Panc1 (cell line): ENCODE data around the gene ADAMTSL2. TPM values are rescaled to one million over a fixed set of nuclear protein-coding genes. Genes with fewer than 3 reads are reported as not detected.

Source experiments
- ATAC-seq: fragments of 200-7000 bp; cut with Tn5 transposase; 2 replicates; pipeline ENCODE4 v1.9.1; 2020; ENCODE audit warnings: mild to moderate bottlenecking, moderate library complexity
- BruUV-seq: library from RNA; stranded (reverse); fragments of 400-500 nt; replicated peaks from 2 replicates; lab custom pipeline; 2021; lab: Mats Ljungman, UMichigan
- CTCF ChIA-PET: fragments of 300-600 bp; sonication (Branson Sonifier 250); formaldehyde crosslinking; loops from one replicate; lab custom pipeline; 2022; ENCODE audit warnings: antibody characterized with exemption; lab: Charles Lee
- POLR2A ChIA-PET: fragments of 300-600 bp; sonication (Branson Sonifier 250); formaldehyde crosslinking; loops from one replicate; lab custom pipeline; 2022; ENCODE audit warnings: antibody characterized with exemption; lab: Charles Lee
- DNase-seq: peaks from one replicate; pipeline ENCODE4 v3.0.0-alpha.2; 2010; ENCODE audit warnings: low read depth, low spot score
- H3K27ac ChIP-seq: 2 replicates; pipeline ENCODE4 v1.5.1; 2011; ENCODE audit warnings: mild to moderate bottlenecking, low read length, inconsistent platforms
- H3K27me3 ChIP-seq: fragments of 200-500 bp; sonication (Bioruptor generic); 2 replicates; pipeline ENCODE4 v1.6.0; 2014; ENCODE audit warnings: low read length, inconsistent platforms; ENCODE audit not compliant: control insufficient read depth, insufficient read depth
- H3K36me3 ChIP-seq: fragments of 200-500 bp; sonication (Bioruptor generic); 2 replicates; pipeline ENCODE4 v1.5.1; 2014; ENCODE audit warnings: inconsistent platforms, mild to moderate bottlenecking, low read length, moderate library complexity; ENCODE audit not compliant: control insufficient read depth, insufficient read depth
- H3K4me1 ChIP-seq: 2 replicates; pipeline ENCODE4 v1.5.1; 2011; ENCODE audit warnings: inconsistent platforms, mild to moderate bottlenecking, low read length, moderate library complexity; ENCODE audit not compliant: control insufficient read depth, insufficient read depth
- H3K4me3 ChIP-seq, 2 experiments: 2 replicates each; pipeline ENCODE4 v1.5.1; 2011 to 2012; ENCODE audit warnings: low read depth in 2 of 2, low read length in 2 of 2, mild to moderate bottlenecking in 2 of 2, inconsistent platforms in 1 of 2, moderate library complexity in 1 of 2
- H3K9me3 ChIP-seq: fragments of 200-500 bp; sonication (Bioruptor generic); 2 replicates; pipeline ENCODE4 v1.5.1; 2014; ENCODE audit warnings: low read depth, mild to moderate bottlenecking, inconsistent platforms, low read length, moderate library complexity; ENCODE audit not compliant: control insufficient read depth, insufficient read depth
- POLR2AphosphoS5 ChIP-seq: IDR thresholded peaks from 2 replicates; pipeline ENCODE4 v1.6.1; 2012; ENCODE audit warnings: mild to moderate bottlenecking, low read depth, low read length, moderate library complexity
- SIN3A ChIP-seq: IDR thresholded peaks from 2 replicates; pipeline ENCODE4 v1.6.1; 2012; ENCODE audit warnings: low read depth, mild to moderate bottlenecking, low read length, moderate library complexity, borderline replicate concordance; ENCODE audit not compliant: insufficient read depth
- TCF7L2 ChIP-seq: IDR thresholded peaks from 2 replicates; pipeline ENCODE4 v1.6.1; 2011; ENCODE audit warnings: mild to moderate bottlenecking, low read depth, low read length, inconsistent platforms
- in situ Hi-C: cut with HindIII; loops from 2 replicates; pipeline ENCODE4 v1.10.0; 2016; ENCODE audit warnings: low sequenced_read_pairs, low pct_unique_long_range_greater_than_20kb
- intact Hi-C: fragments of 100-400 bp; cut with micrococcal nuclease; formaldehyde crosslinking; loops from one replicate; pipeline ENCODE4 v1.10.0; 2022; ENCODE audit not compliant: unreplicated experiment
- total RNA-seq: library from RNA; stranded (reverse); gene quantifications from one replicate; pipeline ENCODE4 v1.2.1, GENCODE V29; 2021; ENCODE audit not compliant: unreplicated experiment
- TF ChIP-seq, protein P1 (sequence below): fragments of 450-650 bp; IDR thresholded peaks from 2 replicates; pipeline ENCODE4 v1.5.1; 2017; ENCODE audit warnings: mild to moderate bottlenecking
- TF ChIP-seq, protein P2 (sequence below), 2 experiments: IDR thresholded peaks; 2 replicates each; pipeline ENCODE4 v1.6.1; 2011 to 2012; ENCODE audit warnings: low read depth in 2 of 2, control low read depth in 1 of 2, low read length in 1 of 2, mild to moderate bottlenecking in 1 of 2, moderate library complexity in 1 of 2; ENCODE audit not compliant: insufficient read depth in 1 of 2

Gene ADAMTSL2
- total RNA-seq, 1 experiment from 2014 or later, result 0.10 TPM

DNA sequence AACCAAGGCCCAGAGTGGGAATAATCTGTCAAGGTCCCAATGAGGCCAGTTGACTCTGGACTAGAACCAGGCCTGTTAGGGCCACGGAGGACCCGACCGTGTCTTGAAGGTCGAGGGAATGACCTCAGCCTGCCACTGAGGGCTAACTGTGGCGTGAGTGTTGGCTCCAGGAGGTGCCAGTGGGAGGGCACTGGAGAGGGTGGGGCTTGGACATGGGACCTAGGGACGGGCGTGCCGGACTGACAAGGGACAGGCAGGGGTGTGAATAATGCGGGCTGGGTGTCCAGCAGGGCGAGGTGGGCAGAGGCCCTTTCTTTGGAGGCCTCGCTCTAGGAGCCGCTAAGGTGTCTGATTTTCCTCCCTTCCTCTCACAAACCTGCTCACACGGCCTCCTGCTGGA, 7.5 kb downstream of the ADAMTSL2 start:
- H3K4me3 ChIP-seq, result no peak overlapping the region
- intact Hi-C loops, result no loop called here
- in situ Hi-C loops, result no loop called here
- ChIA-PET CTCF (no interaction called here), POLR2A (no interaction called here)
- DNase-seq (no peak), ATAC-seq (no peak)
- H3K4me1 ChIP-seq, result no peaks in the 10 kb centered on the region
- TF ChIP-seq TCF7L2 (no peak), POLR2AphosphoS5 (no peak), SIN3A (no peak)
- TF ChIP-seq, protein P1, sequence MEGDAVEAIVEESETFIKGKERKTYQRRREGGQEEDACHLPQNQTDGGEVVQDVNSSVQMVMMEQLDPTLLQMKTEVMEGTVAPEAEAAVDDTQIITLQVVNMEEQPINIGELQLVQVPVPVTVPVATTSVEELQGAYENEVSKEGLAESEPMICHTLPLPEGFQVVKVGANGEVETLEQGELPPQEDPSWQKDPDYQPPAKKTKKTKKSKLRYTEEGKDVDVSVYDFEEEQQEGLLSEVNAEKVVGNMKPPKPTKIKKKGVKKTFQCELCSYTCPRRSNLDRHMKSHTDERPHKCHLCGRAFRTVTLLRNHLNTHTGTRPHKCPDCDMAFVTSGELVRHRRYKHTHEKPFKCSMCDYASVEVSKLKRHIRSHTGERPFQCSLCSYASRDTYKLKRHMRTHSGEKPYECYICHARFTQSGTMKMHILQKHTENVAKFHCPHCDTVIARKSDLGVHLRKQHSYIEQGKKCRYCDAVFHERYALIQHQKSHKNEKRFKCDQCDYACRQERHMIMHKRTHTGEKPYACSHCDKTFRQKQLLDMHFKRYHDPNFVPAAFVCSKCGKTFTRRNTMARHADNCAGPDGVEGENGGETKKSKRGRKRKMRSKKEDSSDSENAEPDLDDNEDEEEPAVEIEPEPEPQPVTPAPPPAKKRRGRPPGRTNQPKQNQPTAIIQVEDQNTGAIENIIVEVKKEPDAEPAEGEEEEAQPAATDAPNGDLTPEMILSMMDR, result no peak
- TF ChIP-seq, protein P2, sequence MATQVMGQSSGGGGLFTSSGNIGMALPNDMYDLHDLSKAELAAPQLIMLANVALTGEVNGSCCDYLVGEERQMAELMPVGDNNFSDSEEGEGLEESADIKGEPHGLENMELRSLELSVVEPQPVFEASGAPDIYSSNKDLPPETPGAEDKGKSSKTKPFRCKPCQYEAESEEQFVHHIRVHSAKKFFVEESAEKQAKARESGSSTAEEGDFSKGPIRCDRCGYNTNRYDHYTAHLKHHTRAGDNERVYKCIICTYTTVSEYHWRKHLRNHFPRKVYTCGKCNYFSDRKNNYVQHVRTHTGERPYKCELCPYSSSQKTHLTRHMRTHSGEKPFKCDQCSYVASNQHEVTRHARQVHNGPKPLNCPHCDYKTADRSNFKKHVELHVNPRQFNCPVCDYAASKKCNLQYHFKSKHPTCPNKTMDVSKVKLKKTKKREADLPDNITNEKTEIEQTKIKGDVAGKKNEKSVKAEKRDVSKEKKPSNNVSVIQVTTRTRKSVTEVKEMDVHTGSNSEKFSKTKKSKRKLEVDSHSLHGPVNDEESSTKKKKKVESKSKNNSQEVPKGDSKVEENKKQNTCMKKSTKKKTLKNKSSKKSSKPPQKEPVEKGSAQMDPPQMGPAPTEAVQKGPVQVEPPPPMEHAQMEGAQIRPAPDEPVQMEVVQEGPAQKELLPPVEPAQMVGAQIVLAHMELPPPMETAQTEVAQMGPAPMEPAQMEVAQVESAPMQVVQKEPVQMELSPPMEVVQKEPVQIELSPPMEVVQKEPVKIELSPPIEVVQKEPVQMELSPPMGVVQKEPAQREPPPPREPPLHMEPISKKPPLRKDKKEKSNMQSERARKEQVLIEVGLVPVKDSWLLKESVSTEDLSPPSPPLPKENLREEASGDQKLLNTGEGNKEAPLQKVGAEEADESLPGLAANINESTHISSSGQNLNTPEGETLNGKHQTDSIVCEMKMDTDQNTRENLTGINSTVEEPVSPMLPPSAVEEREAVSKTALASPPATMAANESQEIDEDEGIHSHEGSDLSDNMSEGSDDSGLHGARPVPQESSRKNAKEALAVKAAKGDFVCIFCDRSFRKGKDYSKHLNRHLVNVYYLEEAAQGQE (IDR thresholded peaks at IDR 0.05; ENCODE audit: insufficient read depth in 1 of 2, low read depth in 2 of 2, low read length in 1 of 2), result no peak
- no peak overlapping the region for H3K27ac ChIP-seq
- no peaks in the 10 kb centered on the region for H3K9me3 ChIP-seq
- H3K27me3 ChIP-seq, result no peaks in the 10 kb centered on the region
- no TSS peak for BruUV-seq
- H3K36me3 ChIP-seq, result no peaks in the 10 kb centered on the region

DNA sequence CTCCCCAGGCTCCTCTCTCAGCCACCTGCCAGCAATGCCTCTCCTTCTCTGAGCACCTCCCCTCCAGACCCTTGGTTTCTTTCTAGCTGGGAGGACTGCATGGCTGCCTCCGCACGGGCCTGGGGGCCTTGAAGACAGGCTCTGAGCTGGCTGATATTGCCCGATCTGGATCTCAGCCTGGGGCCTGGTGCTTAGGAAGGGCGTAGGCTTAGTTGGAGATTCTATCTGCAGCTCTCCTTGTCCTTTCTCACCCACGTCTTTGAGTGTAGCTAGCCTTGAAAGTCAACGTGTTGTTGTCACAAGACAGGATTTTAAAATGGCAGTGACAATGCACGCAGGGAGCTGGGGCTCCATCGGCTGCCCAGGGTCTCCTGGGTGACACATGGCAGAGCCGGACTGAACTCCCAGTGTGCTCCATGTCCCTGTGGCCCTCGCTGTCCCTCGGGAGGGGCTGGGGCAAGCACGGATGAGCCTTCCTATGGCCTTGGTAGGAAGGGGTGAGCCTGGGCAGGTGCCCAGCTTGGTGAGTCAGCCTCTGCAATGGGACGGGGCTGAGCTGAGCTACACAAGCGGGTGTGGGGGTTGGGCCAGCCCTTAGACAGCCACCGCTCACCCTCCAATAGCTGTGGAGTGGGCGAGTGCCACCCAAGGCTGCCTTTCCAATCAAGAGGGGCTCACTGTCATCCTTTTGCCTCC, 9.4 kb downstream of the ADAMTSL2 start:
- CTCF ChIA-PET, result interaction anchor here (1.0 kb wide), 1 partner anchor 57 kb away, joined by 3 read pairs; no protein-coding TSS in a partner anchor
- in situ Hi-C loops, result no loop called here
- TF ChIP-seq SIN3A (no peak), TCF7L2 (no peak), POLR2AphosphoS5 (no peak)
- TF ChIP-seq, protein P2 (IDR thresholded peaks at IDR 0.05; ENCODE audit: insufficient read depth in 1 of 2, low read depth in 2 of 2, low read length in 1 of 2), result no peak
- TF ChIP-seq, protein P1, result no peak
- Histone ChIP-seq H3K4me3 (no peak overlapping the region), H3K27me3 (no peaks in the 10 kb centered on the region), H3K9me3 (no peaks in the 10 kb centered on the region), H3K36me3 (no peaks in the 10 kb centered on the region), H3K4me1 (no peaks in the 10 kb centered on the region), H3K27ac (no peak overlapping the region)
- POLR2A ChIA-PET, result no interaction called here
- no peak for DNase-seq
- BruUV-seq, result no TSS peak
- intact Hi-C loops, result no loop called here
- ATAC-seq, result no peak
